Peyer's patch (tissue), 4 donors: ENCODE measurements around the gene MACO1.

Source experiments
- POLR2A ChIP-seq, 2 donors: fragments of 450-650 bp; IDR thresholded peaks; one replicate each; pipeline ENCODE4 v1.5.1; 2017; ENCODE audit warnings: antibody characterized with exemption in 2 of 2, mild to moderate bottlenecking in 2 of 2, moderate library complexity in 2 of 2
- TF ChIP-seq, protein P1 (sequence below), 6 experiments: fragments of 450-650 bp in 4 of 6; fragments of 200-600 bp in 2 of 6; sonication (generic) in 1 of 6; IDR thresholded peaks; one replicate each; pipeline ENCODE4 v1.5.1; 2017 to 2019; ENCODE audit warnings: antibody characterized with exemption in 6 of 6, mild to moderate bottlenecking in 3 of 6, moderate library complexity in 1 of 6

DNA sequence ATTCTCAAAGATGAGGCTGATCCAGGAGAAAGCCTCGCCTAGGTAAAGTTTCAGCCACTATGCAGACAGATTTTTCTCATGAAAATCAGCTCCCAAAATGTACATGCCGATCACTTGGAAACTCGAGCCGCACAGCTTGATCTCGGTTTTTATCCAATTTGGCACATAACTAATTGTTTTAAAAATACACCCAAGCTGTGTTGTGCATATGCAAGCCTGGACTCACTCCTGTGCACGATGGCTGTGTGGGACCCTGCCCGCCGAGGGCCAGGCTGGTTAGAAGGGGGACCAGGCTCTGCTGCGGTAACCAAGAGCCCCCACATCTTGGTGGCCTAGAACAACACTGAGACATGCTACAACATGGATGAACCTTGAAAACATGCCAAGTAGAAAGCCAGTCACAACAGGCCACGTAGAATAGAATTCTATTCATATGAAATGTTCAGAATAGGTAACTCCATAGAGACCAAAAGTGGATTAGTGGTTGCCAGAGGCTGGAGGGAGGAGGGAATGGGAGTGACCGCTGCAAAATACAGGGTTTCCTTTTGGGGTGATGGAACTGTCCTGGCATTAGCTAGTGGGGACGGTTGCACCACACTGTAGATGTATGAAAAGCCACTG, 96.6 kb downstream of the MACO1 start:
- TF ChIP-seq, protein P1, sequence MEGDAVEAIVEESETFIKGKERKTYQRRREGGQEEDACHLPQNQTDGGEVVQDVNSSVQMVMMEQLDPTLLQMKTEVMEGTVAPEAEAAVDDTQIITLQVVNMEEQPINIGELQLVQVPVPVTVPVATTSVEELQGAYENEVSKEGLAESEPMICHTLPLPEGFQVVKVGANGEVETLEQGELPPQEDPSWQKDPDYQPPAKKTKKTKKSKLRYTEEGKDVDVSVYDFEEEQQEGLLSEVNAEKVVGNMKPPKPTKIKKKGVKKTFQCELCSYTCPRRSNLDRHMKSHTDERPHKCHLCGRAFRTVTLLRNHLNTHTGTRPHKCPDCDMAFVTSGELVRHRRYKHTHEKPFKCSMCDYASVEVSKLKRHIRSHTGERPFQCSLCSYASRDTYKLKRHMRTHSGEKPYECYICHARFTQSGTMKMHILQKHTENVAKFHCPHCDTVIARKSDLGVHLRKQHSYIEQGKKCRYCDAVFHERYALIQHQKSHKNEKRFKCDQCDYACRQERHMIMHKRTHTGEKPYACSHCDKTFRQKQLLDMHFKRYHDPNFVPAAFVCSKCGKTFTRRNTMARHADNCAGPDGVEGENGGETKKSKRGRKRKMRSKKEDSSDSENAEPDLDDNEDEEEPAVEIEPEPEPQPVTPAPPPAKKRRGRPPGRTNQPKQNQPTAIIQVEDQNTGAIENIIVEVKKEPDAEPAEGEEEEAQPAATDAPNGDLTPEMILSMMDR (IDR thresholded peaks at IDR 0.05), result no peak
- TF ChIP-seq POLR2A (IDR thresholded peaks at IDR 0.05), result no peak
